HCT116 (cell line): Measurements from ENCODE around the gene RAP1B. TPM values are rescaled to one million over a fixed set of nuclear protein-coding genes. Genes with fewer than 3 reads are reported as not detected.

Source experiments
- ATAC-seq: fragments of 200-7000 bp; cut with Tn5 transposase; 2 replicates; pipeline ENCODE4 v1.9.1; 2020; ENCODE audit warnings: mild to moderate bottlenecking, moderate library complexity
- BruUV-seq: library from RNA; stranded (reverse); fragments of 400-500 nt; replicated peaks from 2 replicates; lab custom pipeline; 2021; lab: Mats Ljungman, UMichigan
- CTCF ChIA-PET: fragments of 300-600 bp; sonication (Branson Sonifier 250); formaldehyde crosslinking; loops from one replicate; lab custom pipeline; 2021; ENCODE audit warnings: antibody characterized with exemption; lab: Charles Lee
- POLR2A ChIA-PET: fragments of 300-600, 350-600 bp; sonication (Branson Sonifier 250); formaldehyde crosslinking; loops from one replicate; lab custom pipeline; 2021; ENCODE audit warnings: antibody characterized with exemption; lab: Charles Lee
- RAD21 ChIA-PET, 2 experiments: fragments of 300-600 bp; sonication (Branson Sonifier 250); formaldehyde crosslinking; loops; one replicate each; lab custom pipeline; 2023; ENCODE audit warnings: low total read pairs in 2 of 2; ENCODE audit not compliant: uncharacterized antibody in 2 of 2, unreplicated experiment in 2 of 2, low non-redundant PET in 1 of 2; lab: Charles Lee
- DNase-seq: peaks from one replicate; pipeline ENCODE4 v3.0.0-alpha.2; 2010; ENCODE audit warnings: low read depth, low spot score
- H2AFZ ChIP-seq: fragments of 200-600 bp; shearing (Covaris generic), sonication (generic); 2 replicates; pipeline ENCODE4 v1.6.1; 2017; ENCODE audit warnings: low read depth, mixed run types, mixed read lengths, antibody characterized with exemption, low read length; ENCODE audit not compliant: poor library complexity, severe bottlenecking
- H3K27ac ChIP-seq: 2 replicates; pipeline ENCODE4 v1.5.1; 2012; ENCODE audit warnings: low read depth, low read length
- H3K27me3 ChIP-seq: fragments of 200-600 bp; sonication (generic); 2 replicates; pipeline ENCODE4 v1.6.1; 2016; ENCODE audit warnings: mixed run types, low read length, mixed read lengths; ENCODE audit not compliant: insufficient read depth
- H3K36me3 ChIP-seq, 2 experiments: fragments of 200-500 bp in 1 of 2; fragments of 200-600 bp in 1 of 2; sonication (Bioruptor generic) in 1 of 2; sonication (generic) in 1 of 2; 2 replicates each; pipeline versions ENCODE4 v1.5.1 to v1.6.1; 2014 to 2016; ENCODE audit warnings: low read length in 2 of 2, inconsistent platforms in 1 of 2, mixed read lengths in 1 of 2, mixed run types in 1 of 2; ENCODE audit not compliant: insufficient read depth in 2 of 2, control insufficient read depth in 1 of 2
- H3K4me1 ChIP-seq, 2 experiments: fragments of 200-600 bp in 1 of 2; sonication (generic) in 1 of 2; 2 replicates each; pipeline versions ENCODE4 v1.5.1 to v1.6.1; 2012 to 2017; ENCODE audit warnings: low read length in 2 of 2, inconsistent platforms in 1 of 2, mild to moderate bottlenecking in 1 of 2, mixed read lengths in 1 of 2, mixed run types in 1 of 2, moderate library complexity in 1 of 2; ENCODE audit not compliant: insufficient read depth in 2 of 2, control insufficient read depth in 1 of 2
- H3K4me2 ChIP-seq: fragments of 200-600 bp; sonication (generic); 2 replicates; pipeline ENCODE4 v1.6.1; 2017; ENCODE audit warnings: mixed run types, low read length, mixed read lengths
- H3K4me3 ChIP-seq, 2 experiments: fragments of 200-600 bp in 1 of 2; sonication (generic) in 1 of 2; replicated peaks in 1 of 2; 2 replicates each; pipeline ENCODE4 v1.5.1; 2011 to 2016; ENCODE audit warnings: low read length in 2 of 2, control low read depth in 1 of 2, low read depth in 1 of 2, mild to moderate bottlenecking in 1 of 2, mixed read lengths in 1 of 2, mixed run types in 1 of 2
- H3K79me2 ChIP-seq: fragments of 200-600 bp; sonication (generic); 2 replicates; pipeline ENCODE4 v1.6.1; 2017; ENCODE audit warnings: mild to moderate bottlenecking, mixed run types, low read length, moderate library complexity, mixed read lengths; ENCODE audit not compliant: insufficient read depth
- H3K9ac ChIP-seq: fragments of 200-600 bp; sonication (generic); 2 replicates; pipeline ENCODE4 v1.6.1; 2016; ENCODE audit warnings: low read length, mixed read lengths
- H3K9me2 ChIP-seq: fragments of 200-600 bp; sonication (generic), shearing (Covaris generic); 2 replicates; pipeline ENCODE4 v1.6.1; 2017; ENCODE audit warnings: mixed run types, mild to moderate bottlenecking, moderate library complexity; ENCODE audit not compliant: insufficient read depth
- H3K9me3 ChIP-seq, 2 experiments: fragments of 200-500 bp in 1 of 2; fragments of 200-600 bp in 1 of 2; sonication (Bioruptor generic) in 1 of 2; sonication (generic) in 1 of 2; 2 replicates each; pipeline ENCODE4 v1.6.1; 2014 to 2017; ENCODE audit warnings: low read length in 2 of 2, mixed read lengths in 2 of 2, inconsistent platforms in 1 of 2, low read depth in 1 of 2, mild to moderate bottlenecking in 1 of 2, mixed run types in 1 of 2, moderate library complexity in 1 of 2; ENCODE audit not compliant: control insufficient read depth in 1 of 2, insufficient read depth in 1 of 2
- H4K20me1 ChIP-seq: fragments of 200-600 bp; sonication (generic), shearing (Covaris generic); 2 replicates; pipeline ENCODE4 v1.6.1; 2017; ENCODE audit warnings: mixed run types, mild to moderate bottlenecking, moderate library complexity; ENCODE audit not compliant: insufficient read depth
- CTCF ChIP-seq, 3 experiments: fragments of 200-600 bp in 1 of 3; sonication (generic) in 1 of 3; IDR thresholded peaks in 2 of 3; conservative IDR thresholded peaks in 1 of 3; 2 replicates each; pipeline ENCODE4 v1.5.1; 2012 to 2017; ENCODE audit warnings: low read depth in 2 of 3, low read length in 2 of 3, antibody characterized with exemption in 1 of 3, borderline replicate concordance in 1 of 3, control low read depth in 1 of 3, mild to moderate bottlenecking in 1 of 3, mixed read lengths in 1 of 3, mixed run types in 1 of 3, moderate library complexity in 1 of 3; ENCODE audit not compliant: insufficient read depth in 1 of 3
- EGR1 ChIP-seq: IDR thresholded peaks from 2 replicates; pipeline ENCODE4 v1.6.1; 2012; ENCODE audit warnings: low read depth
- EZH2 ChIP-seq: fragments of 200-600 bp; sonication (generic); IDR thresholded peaks from 2 replicates; pipeline ENCODE4 v1.6.1; 2017; ENCODE audit warnings: antibody characterized with exemption, mixed run types
- EZH2phosphoT487 ChIP-seq: fragments of 200-600 bp; IDR thresholded peaks from 2 replicates; pipeline ENCODE4 v1.6.1; 2018; ENCODE audit warnings: antibody characterized with exemption, borderline replicate concordance
- JUND ChIP-seq: IDR thresholded peaks from 2 replicates; pipeline ENCODE4 v1.6.1; 2012
- POLR2A ChIP-seq: IDR thresholded peaks from 2 replicates; pipeline ENCODE4 v1.7.0; 2011; ENCODE audit warnings: borderline replicate concordance; ENCODE audit not compliant: insufficient read depth, insufficient read length; ENCODE audit errors: extremely low read depth
- POLR2AphosphoS5 ChIP-seq: IDR thresholded peaks from 2 replicates; pipeline ENCODE4 v1.6.1; 2011; ENCODE audit warnings: mild to moderate bottlenecking, low read depth, low read length, moderate library complexity
- RAD21 ChIP-seq: IDR thresholded peaks from 2 replicates; pipeline ENCODE4 v1.6.1; 2012; ENCODE audit warnings: low read depth, mild to moderate bottlenecking
- REST ChIP-seq: IDR thresholded peaks from 2 replicates; pipeline ENCODE4 v1.6.1; 2012; ENCODE audit warnings: low read depth
- YY1 ChIP-seq: IDR thresholded peaks from 2 replicates; pipeline ENCODE4 v1.6.1; 2011; ENCODE audit warnings: low read length, low read depth, moderate library complexity, mild to moderate bottlenecking; ENCODE audit not compliant: insufficient replicate concordance; ENCODE audit errors: extremely low read depth
- ZBTB33 ChIP-seq: IDR thresholded peaks from 2 replicates; pipeline ENCODE4 v1.6.1; 2011; ENCODE audit warnings: mild to moderate bottlenecking, low read length, moderate library complexity; ENCODE audit not compliant: insufficient replicate concordance; ENCODE audit errors: extremely low read depth
- ZFX ChIP-seq: fragments of 450-650 bp; IDR thresholded peaks from 2 replicates; pipeline ENCODE4 v1.6.1; 2017
- intact Hi-C: fragments of 100-400 bp; cut with micrococcal nuclease; formaldehyde crosslinking; loops from 2 replicates; pipeline ENCODE4 v1.10.0; 2022
- total RNA-seq: library from RNA; stranded (reverse); gene quantifications from one replicate; pipeline ENCODE4 v1.2.1, GENCODE V29; 2021; ENCODE audit not compliant: unreplicated experiment

Gene RAP1B
- total RNA-seq, 1 experiment from 2014 or later: 79.2 TPM

GRCh38 chr12:68686262-68686594 lies 75.5 kb downstream of the RAP1B start:
- Histone ChIP-seq H3K4me3 (peak overlapping the region; percentile 77 to 99), H3K9me3 (no peaks in the 10 kb centered on the region), H3K36me3 (peaks cover 0 to 7% of the 10 kb centered on the region in 2 experiments; a peak in 2 of 4 replicates), H2AFZ (no peak overlapping the region), H3K27me3 (no peaks in the 10 kb centered on the region), H3K79me2 (peaks cover 42% of the 10 kb centered on the region), H3K4me1 (peaks cover 16 to 18% of the 10 kb centered on the region in 2 experiments; a peak in 3 of 4 replicates), H3K27ac (peak overlapping the region; percentile 72), H3K9me2 (no peaks in the 10 kb centered on the region), H4K20me1 (no peaks in the 10 kb centered on the region), H3K9ac (peak overlapping the region; percentile 91), H3K4me2 (peak overlapping the region; percentile 71)
- BruUV-seq: TSS peak; percentile 79
- ChIA-PET CTCF (no interaction called here), RAD21 (no interaction called here), POLR2A (interaction anchor here (1.0 kb wide), 1 partner anchor 60 kb away, joined by 4 read pairs; the partner anchor contains the start of gene SLC35E3)
- intact Hi-C loops: loop anchor here (2.0 to 5.0 kb wide), 2 partner anchors 74 to 321 kb away; partner anchors contain the start of gene RAP1B
- ATAC-seq (no peak), DNase-seq (no peak)
- TF ChIP-seq POLR2A (no peak), EGR1 (no peak), POLR2AphosphoS5 (no peak), EZH2 (no peak), ZBTB33 (no peak), YY1 (no peak), CTCF (IDR thresholded peaks at IDR 0.05 in 2 of 3, conservative IDR thresholded peaks at IDR 0.05 in 1 of 3; ENCODE audit: borderline replicate concordance in 1 of 3, insufficient read depth in 1 of 3, low read depth in 2 of 3, low read length in 2 of 3) (no peak), RAD21 (no peak), EZH2phosphoT487 (no peak), ZFX (no peak), JUND (no peak), REST (no peak)
